Liver (tissue), 9 donors: ENCODE data around the gene INSYN1. TPM values are rescaled to one million over a fixed set of nuclear protein-coding genes. Genes with fewer than 3 reads are reported as not detected.

Experiments
- DNase-seq: peaks from one replicate; pipeline ENCODE4 v3.0.0-alpha.2; 2017; ENCODE audit warnings: low spot score
- H3K27ac ChIP-seq, 2 donors: one replicate each; pipeline ENCODE4 v1.7.0; 2013; ENCODE audit warnings: inconsistent platforms in 2 of 2, low read length in 2 of 2, control low read depth in 1 of 2, low read depth in 1 of 2, mild to moderate bottlenecking in 1 of 2
- H3K27me3 ChIP-seq, 4 donors: one replicate each; pipeline versions ENCODE4 v1.6.1 to v1.7.0; 2013; ENCODE audit warnings: low read length in 3 of 4, inconsistent platforms in 1 of 4, mild to moderate bottlenecking in 1 of 4, moderate library complexity in 1 of 4; ENCODE audit not compliant: control insufficient read depth in 4 of 4, insufficient read depth in 4 of 4
- H3K36me3 ChIP-seq, 4 donors: one replicate each; pipeline versions ENCODE4 v1.6.1 to v1.7.0; 2013; ENCODE audit warnings: low read length in 3 of 4, mild to moderate bottlenecking in 3 of 4, low read depth in 1 of 4, moderate library complexity in 1 of 4; ENCODE audit not compliant: control insufficient read depth in 4 of 4, insufficient read depth in 3 of 4
- H3K4me1 ChIP-seq, 4 donors: one replicate each; pipeline versions ENCODE4 v1.6.1 to v1.7.0; 2013; ENCODE audit warnings: low read length in 3 of 4, mild to moderate bottlenecking in 3 of 4, moderate library complexity in 1 of 4; ENCODE audit not compliant: control insufficient read depth in 4 of 4, insufficient read depth in 4 of 4
- H3K4me3 ChIP-seq, 3 donors: one replicate each; pipeline versions ENCODE4 v1.6.1 to v1.7.0; 2013; ENCODE audit warnings: low read length in 3 of 3, control low read depth in 1 of 3, low read depth in 1 of 3, mild to moderate bottlenecking in 1 of 3
- H3K9ac ChIP-seq, 2 donors: one replicate each; pipeline ENCODE4 v1.7.0; 2013; ENCODE audit warnings: low read length in 2 of 2, mild to moderate bottlenecking in 2 of 2, moderate library complexity in 2 of 2, control low read depth in 1 of 2, low read depth in 1 of 2
- H3K9me3 ChIP-seq, 4 donors: one replicate each; pipeline versions ENCODE4 v1.6.1 to v1.7.0; 2013; ENCODE audit warnings: low read length in 3 of 4; ENCODE audit not compliant: control insufficient read depth in 4 of 4
- EGR1 ChIP-seq, 2 donors: IDR thresholded peaks; 2 replicates each; pipeline ENCODE4 v1.6.1; 2016 to 2018; ENCODE audit warnings: antibody characterized with exemption in 2 of 2, low read depth in 2 of 2
- FOXA1 ChIP-seq: IDR thresholded peaks from 2 replicates; pipeline ENCODE4 v1.6.1; 2016; ENCODE audit warnings: antibody characterized with exemption
- FOXA2 ChIP-seq: IDR thresholded peaks from 2 replicates; pipeline ENCODE4 v1.6.1; 2016; ENCODE audit warnings: antibody characterized with exemption
- GABPA ChIP-seq, 2 donors: IDR thresholded peaks in 1 of 2; conservative IDR thresholded peaks in 1 of 2; 2 replicates each; pipeline ENCODE4 v1.6.1; 2016; ENCODE audit warnings: antibody characterized with exemption in 2 of 2, mild to moderate bottlenecking in 1 of 2, moderate library complexity in 1 of 2
- HNF4A ChIP-seq, 2 donors: conservative IDR thresholded peaks; 2 replicates each; pipeline ENCODE4 v1.6.1; 2016; ENCODE audit warnings: antibody characterized with exemption in 2 of 2, mild to moderate bottlenecking in 2 of 2
- HNF4G ChIP-seq: IDR thresholded peaks from 2 replicates; pipeline ENCODE4 v1.6.1; 2016; ENCODE audit warnings: antibody characterized with exemption
- JUND ChIP-seq, 2 donors: IDR thresholded peaks; 2 replicates each; pipeline ENCODE4 v1.6.1; 2016; ENCODE audit warnings: antibody characterized with exemption in 2 of 2
- NR2F2 ChIP-seq: IDR thresholded peaks from 2 replicates; pipeline ENCODE4 v1.6.1; 2016; ENCODE audit warnings: antibody characterized with exemption
- RAD21 ChIP-seq, 2 donors: IDR thresholded peaks; 2 replicates each; pipeline ENCODE4 v1.6.1; 2016; ENCODE audit warnings: antibody characterized with exemption in 2 of 2, mild to moderate bottlenecking in 2 of 2
- RXRA ChIP-seq, 2 donors: IDR thresholded peaks; 2 replicates each; pipeline ENCODE4 v1.6.1; 2017 to 2018; ENCODE audit warnings: antibody characterized with exemption in 2 of 2, mild to moderate bottlenecking in 1 of 2
- SP1 ChIP-seq: IDR thresholded peaks from 2 replicates; pipeline ENCODE4 v1.6.1; 2018; ENCODE audit warnings: antibody characterized with exemption, mild to moderate bottlenecking
- TAF1 ChIP-seq: conservative IDR thresholded peaks from 2 replicates; pipeline ENCODE4 v1.6.1; 2016; ENCODE audit warnings: antibody characterized with exemption, mild to moderate bottlenecking
- YY1 ChIP-seq: IDR thresholded peaks from 2 replicates; pipeline ENCODE4 v1.6.1; 2016; ENCODE audit warnings: antibody characterized with exemption, mild to moderate bottlenecking
- WGBS: extraction: QIAGEN DNeasy Blood & Tissue Kit; methylation state at CpG from one replicate; pipeline ENCODE4 v1.1.7; 2013; 5-methylcytosine and 5-hydroxymethylcytosine counted together
- polyA plus RNA-seq, 2 donors: library from polyadenylated mRNA; stranded (reverse) in 1 of 2; unstranded in 1 of 2; fragments of 200-250 nt in 1 of 2; fragments of >200 nt in 1 of 2; fragmentation: Nextera tagmentation in 1 of 2; extraction: Ambion mirVana in 1 of 2; gene quantifications; one replicate each; pipeline versions ENCODE4 v1.2.1 to v1.2.3, GENCODE V29; 2013 to 2015
- total RNA-seq, 2 donors: library from RNA; depleted of rRNA; stranded (reverse); fragments of >200 nt; gene quantifications; one replicate each; pipeline ENCODE4 v1.2.3, GENCODE V29; 2014
- TF ChIP-seq, protein P1 (sequence below): IDR thresholded peaks from 2 replicates; pipeline ENCODE4 v1.6.1; 2016; ENCODE audit warnings: antibody characterized with exemption
- TF ChIP-seq, protein P2 (sequence below): IDR thresholded peaks from 2 replicates; pipeline ENCODE4 v1.6.1; 2016; ENCODE audit warnings: antibody characterized with exemption
- TF ChIP-seq, protein P3 (sequence below): fragments of 150-350 bp; IDR thresholded peaks from 2 replicates; pipeline ENCODE4 v1.5.1; 2017; ENCODE audit warnings: improper control_type of control experiment, low read depth, low read length; ENCODE audit not compliant: missing input control
- TF ChIP-seq, protein P4 (sequence below): IDR thresholded peaks from 2 replicates; pipeline ENCODE4 v1.6.1; 2016; ENCODE audit warnings: antibody characterized with exemption
- TF ChIP-seq, protein P5 (sequence below): IDR thresholded peaks from 2 replicates; pipeline ENCODE4 v1.6.1; 2016; ENCODE audit warnings: antibody characterized with exemption, mild to moderate bottlenecking
- donor health status: healthy.
- donor health status: healthy.
- donor health status: healthy.
- donor health status: healthy.
- donor health status: healthy.

Gene INSYN1
- total and polyA plus RNA-seq, 4 donors = 0.16 to 0.37 (median 0.25) TPM; not detected in 1

DNA sequence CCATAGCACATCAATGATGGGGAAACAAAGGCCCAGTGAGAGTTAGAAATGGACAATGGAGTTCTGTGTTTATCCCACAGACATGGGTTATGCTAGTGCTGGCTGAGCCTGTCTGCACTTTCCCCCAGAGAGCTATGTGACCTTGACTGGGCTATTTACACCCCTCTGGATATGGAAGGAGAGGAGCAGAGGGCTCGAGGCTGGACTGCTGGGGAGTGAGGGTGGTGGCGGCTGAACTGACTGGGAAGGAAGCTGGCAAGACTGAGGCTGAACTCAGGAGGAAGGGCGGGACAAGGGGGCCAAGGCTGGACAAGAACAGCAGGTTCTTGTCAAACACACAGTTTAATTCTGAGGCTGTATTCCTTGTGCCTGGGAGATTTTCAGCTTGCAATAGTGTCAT lies 10.8 kb upstream of the INSYN1 start:
- Histone ChIP-seq H3K36me3 (no peaks in the 10 kb centered on the region), H3K9ac (no peak overlapping the region), H3K9me3 (no peaks in the 10 kb centered on the region), H3K27ac (no peak overlapping the region), H3K4me1 (no peaks in the 10 kb centered on the region), H3K4me3 (no peak overlapping the region), H3K27me3 (peaks cover 0 to 12% (median 0%) of the 10 kb centered on the region in 4 donors)
- WGBS = 67% methylated on average over 3 of the region's 3 CpGs
- no peak for DNase-seq
- no peak for TF ChIP-seq HNF4G
- TF ChIP-seq EGR1 (IDR thresholded peaks at IDR 0.05; ENCODE audit: low read depth in 2 of 2) = no peak
- TF ChIP-seq, protein P1, sequence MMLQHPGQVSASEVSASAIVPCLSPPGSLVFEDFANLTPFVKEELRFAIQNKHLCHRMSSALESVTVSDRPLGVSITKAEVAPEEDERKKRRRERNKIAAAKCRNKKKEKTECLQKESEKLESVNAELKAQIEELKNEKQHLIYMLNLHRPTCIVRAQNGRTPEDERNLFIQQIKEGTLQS = no peak
- TF ChIP-seq GABPA (IDR thresholded peaks at IDR 0.05 in 1 of 2, conservative IDR thresholded peaks at IDR 0.05 in 1 of 2) = no peak
- TF ChIP-seq RAD21 (IDR thresholded peaks at IDR 0.05) = no peak
- no peak for TF ChIP-seq FOXA1
- no peak for TF ChIP-seq SP1
- no peak for TF ChIP-seq TAF1
- TF ChIP-seq RXRA (IDR thresholded peaks at IDR 0.05) = no peak
- no peak for TF ChIP-seq FOXA2
- TF ChIP-seq, protein P2, sequence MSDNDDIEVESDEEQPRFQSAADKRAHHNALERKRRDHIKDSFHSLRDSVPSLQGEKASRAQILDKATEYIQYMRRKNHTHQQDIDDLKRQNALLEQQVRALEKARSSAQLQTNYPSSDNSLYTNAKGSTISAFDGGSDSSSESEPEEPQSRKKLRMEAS = no peak
- TF ChIP-seq, protein P3, sequence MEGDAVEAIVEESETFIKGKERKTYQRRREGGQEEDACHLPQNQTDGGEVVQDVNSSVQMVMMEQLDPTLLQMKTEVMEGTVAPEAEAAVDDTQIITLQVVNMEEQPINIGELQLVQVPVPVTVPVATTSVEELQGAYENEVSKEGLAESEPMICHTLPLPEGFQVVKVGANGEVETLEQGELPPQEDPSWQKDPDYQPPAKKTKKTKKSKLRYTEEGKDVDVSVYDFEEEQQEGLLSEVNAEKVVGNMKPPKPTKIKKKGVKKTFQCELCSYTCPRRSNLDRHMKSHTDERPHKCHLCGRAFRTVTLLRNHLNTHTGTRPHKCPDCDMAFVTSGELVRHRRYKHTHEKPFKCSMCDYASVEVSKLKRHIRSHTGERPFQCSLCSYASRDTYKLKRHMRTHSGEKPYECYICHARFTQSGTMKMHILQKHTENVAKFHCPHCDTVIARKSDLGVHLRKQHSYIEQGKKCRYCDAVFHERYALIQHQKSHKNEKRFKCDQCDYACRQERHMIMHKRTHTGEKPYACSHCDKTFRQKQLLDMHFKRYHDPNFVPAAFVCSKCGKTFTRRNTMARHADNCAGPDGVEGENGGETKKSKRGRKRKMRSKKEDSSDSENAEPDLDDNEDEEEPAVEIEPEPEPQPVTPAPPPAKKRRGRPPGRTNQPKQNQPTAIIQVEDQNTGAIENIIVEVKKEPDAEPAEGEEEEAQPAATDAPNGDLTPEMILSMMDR = no peak
- no peak for TF ChIP-seq NR2F2
- TF ChIP-seq HNF4A (conservative IDR thresholded peaks at IDR 0.05) = no peak
- no peak for TF ChIP-seq JUND (IDR thresholded peaks at IDR 0.05)
- TF ChIP-seq YY1 = no peak
- TF ChIP-seq, protein P4, sequence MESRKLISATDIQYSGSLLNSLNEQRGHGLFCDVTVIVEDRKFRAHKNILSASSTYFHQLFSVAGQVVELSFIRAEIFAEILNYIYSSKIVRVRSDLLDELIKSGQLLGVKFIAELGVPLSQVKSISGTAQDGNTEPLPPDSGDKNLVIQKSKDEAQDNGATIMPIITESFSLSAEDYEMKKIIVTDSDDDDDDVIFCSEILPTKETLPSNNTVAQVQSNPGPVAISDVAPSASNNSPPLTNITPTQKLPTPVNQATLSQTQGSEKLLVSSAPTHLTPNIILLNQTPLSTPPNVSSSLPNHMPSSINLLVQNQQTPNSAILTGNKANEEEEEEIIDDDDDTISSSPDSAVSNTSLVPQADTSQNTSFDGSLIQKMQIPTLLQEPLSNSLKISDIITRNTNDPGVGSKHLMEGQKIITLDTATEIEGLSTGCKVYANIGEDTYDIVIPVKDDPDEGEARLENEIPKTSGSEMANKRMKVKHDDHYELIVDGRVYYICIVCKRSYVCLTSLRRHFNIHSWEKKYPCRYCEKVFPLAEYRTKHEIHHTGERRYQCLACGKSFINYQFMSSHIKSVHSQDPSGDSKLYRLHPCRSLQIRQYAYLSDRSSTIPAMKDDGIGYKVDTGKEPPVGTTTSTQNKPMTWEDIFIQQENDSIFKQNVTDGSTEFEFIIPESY = no peak
- TF ChIP-seq, protein P5, sequence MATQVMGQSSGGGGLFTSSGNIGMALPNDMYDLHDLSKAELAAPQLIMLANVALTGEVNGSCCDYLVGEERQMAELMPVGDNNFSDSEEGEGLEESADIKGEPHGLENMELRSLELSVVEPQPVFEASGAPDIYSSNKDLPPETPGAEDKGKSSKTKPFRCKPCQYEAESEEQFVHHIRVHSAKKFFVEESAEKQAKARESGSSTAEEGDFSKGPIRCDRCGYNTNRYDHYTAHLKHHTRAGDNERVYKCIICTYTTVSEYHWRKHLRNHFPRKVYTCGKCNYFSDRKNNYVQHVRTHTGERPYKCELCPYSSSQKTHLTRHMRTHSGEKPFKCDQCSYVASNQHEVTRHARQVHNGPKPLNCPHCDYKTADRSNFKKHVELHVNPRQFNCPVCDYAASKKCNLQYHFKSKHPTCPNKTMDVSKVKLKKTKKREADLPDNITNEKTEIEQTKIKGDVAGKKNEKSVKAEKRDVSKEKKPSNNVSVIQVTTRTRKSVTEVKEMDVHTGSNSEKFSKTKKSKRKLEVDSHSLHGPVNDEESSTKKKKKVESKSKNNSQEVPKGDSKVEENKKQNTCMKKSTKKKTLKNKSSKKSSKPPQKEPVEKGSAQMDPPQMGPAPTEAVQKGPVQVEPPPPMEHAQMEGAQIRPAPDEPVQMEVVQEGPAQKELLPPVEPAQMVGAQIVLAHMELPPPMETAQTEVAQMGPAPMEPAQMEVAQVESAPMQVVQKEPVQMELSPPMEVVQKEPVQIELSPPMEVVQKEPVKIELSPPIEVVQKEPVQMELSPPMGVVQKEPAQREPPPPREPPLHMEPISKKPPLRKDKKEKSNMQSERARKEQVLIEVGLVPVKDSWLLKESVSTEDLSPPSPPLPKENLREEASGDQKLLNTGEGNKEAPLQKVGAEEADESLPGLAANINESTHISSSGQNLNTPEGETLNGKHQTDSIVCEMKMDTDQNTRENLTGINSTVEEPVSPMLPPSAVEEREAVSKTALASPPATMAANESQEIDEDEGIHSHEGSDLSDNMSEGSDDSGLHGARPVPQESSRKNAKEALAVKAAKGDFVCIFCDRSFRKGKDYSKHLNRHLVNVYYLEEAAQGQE = no peak
